ENCODE data around the gene AP1M2.

DNA sequence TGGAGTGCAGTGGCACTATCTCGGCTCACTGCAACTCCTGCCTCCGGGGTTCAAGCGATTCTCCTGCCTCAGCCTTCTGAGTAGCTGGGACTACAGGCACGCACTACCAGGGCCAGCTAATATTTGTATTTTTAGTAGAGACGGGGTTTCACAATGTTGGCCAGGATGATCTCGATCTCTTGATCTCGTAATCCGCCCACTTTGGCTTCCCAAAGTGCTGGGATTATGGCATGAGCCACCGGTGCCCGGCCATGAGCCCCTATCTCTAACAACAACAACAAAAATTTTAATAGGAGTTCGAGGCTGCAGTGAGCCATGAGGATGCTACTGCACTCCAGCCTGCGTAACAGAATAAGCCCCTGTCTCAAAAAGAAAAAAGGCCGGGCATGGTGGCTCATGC is 5.0 kb downstream of the AP1M2 start:
- no peak for TF ChIP-seq EZH2 (IDR thresholded peaks at IDR 0.05)
- TF ChIP-seq, protein P1, sequence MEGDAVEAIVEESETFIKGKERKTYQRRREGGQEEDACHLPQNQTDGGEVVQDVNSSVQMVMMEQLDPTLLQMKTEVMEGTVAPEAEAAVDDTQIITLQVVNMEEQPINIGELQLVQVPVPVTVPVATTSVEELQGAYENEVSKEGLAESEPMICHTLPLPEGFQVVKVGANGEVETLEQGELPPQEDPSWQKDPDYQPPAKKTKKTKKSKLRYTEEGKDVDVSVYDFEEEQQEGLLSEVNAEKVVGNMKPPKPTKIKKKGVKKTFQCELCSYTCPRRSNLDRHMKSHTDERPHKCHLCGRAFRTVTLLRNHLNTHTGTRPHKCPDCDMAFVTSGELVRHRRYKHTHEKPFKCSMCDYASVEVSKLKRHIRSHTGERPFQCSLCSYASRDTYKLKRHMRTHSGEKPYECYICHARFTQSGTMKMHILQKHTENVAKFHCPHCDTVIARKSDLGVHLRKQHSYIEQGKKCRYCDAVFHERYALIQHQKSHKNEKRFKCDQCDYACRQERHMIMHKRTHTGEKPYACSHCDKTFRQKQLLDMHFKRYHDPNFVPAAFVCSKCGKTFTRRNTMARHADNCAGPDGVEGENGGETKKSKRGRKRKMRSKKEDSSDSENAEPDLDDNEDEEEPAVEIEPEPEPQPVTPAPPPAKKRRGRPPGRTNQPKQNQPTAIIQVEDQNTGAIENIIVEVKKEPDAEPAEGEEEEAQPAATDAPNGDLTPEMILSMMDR (IDR thresholded peaks at IDR 0.05): no peak
